Suppressor macrophage treated with lipopolysaccharide for 4 hours (primary cell): Measurements from ENCODE around the gene GRID2.
A peak's percentile ranks its signal among the peaks of the same experiment; 100 is the strongest.

ENCODE experiments used
- DNase-seq: peaks from one replicate; pipeline ENCODE4 v3.0.0-alpha.2; 2020

GRID2 gene

GRCh38 chr4:93722446-93722845 lies 1418.7 kb downstream of the GRID2 start:
- no peak for DNase-seq

DNA sequence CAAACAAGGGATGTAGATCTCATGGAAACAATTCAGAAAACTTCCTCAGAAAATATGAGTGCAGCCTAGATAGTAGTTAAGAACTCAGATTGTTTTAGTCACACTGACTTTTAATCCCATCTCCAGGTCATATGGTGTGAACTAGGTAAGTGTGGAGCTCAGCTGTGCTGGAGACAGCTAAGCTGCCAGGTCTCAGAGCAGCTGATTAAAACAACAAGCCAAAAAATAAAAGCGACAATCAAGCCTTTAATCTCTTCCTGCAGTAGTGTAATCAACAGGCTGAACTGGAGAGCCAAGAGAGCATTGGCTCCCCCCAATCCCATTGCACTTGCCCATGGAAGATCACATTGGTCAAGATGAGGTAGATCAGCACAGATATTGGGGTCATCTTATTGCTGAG lies 1426.5 kb downstream of the GRID2 start:
- no peak for DNase-seq

DNA sequence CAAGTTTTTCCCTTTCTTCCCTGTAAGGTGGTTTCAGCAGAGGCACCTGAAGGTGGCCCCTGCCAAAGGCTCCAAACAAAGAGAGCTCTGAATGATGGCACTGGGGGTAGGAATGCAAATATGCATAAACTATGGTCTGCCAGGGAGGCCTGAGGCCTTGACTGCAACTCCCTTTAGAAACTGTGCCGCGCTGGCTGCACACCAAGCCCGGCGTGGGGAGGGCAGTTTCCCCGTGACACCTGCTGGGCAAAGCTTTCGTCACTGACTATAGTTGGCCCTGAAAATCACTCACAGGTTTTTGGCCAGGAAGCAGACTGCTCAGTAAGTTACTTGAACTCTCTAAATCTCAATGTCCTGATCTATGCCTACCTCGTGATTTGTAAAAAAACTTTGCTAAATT lies 1427.0 kb downstream of the GRID2 start:
- DNase-seq, result no peak

- DNase-seq, result peak; percentile 38
These were observed 1427.7 kb downstream of the GRID2 start for GRCh38 chr4:93731456-93731855.

- DNase-seq, result no peak
These were observed 1428.7 kb downstream of the GRID2 start for GRCh38 chr4:93732509-93732908.

GRCh38 chr4:93740890-93741289 lies 1437.1 kb downstream of the GRID2 start:
- no peak for DNase-seq

DNA sequence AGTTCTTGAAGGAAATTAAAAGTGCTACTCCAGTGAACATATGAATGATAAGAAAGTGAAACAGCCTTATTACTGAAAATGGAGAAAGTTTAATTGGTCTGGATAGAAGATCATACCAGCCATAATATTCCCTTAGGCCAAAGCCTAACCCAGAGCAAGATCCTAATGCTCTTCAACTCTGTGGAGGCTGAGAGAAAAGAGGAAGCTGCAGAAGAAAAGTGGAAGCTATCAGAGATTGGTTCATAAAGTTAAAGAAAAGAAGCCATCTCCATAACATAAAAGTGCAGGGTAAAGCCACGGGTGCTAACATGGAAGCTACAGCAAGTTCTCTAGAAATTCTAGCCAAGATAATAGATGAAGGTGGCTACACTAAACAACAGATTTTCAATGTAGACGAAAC lies 1439.3 kb downstream of the GRID2 start:
- peak; percentile 21 for DNase-seq

- no peak for DNase-seq
These were observed 1439.9 kb downstream of the GRID2 start for GRCh38 chr4:93743635-93744034.

GRCh38 chr4:93744961-93745360 lies 1441.2 kb downstream of the GRID2 start:
- DNase-seq, result no peak

- no peak for DNase-seq
These were observed 1442.3 kb downstream of the GRID2 start for GRCh38 chr4:93746031-93746430.

DNA sequence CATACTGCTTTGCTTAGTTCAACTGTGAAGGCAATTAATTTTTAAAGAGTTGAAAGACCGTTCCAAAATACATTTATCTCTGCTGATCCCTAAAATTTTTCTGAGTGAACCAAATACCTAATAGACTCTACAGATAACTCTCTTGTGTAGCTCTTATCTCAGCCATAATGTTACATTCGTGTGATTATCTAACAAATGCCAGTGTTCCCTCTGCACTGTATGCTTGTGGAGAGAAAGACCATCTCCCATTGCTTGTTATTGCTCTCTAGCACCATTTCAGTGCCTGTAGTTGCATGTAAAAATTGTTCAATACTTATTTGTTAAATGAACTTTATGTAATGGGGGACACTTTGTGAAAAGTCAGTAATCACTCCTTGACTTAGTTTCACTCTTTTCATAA lies 1443.5 kb downstream of the GRID2 start:
- no peak for DNase-seq

GRCh38 chr4:93748373-93749291 lies 1444.9 kb downstream of the GRID2 start:
- no peak for DNase-seq

DNA sequence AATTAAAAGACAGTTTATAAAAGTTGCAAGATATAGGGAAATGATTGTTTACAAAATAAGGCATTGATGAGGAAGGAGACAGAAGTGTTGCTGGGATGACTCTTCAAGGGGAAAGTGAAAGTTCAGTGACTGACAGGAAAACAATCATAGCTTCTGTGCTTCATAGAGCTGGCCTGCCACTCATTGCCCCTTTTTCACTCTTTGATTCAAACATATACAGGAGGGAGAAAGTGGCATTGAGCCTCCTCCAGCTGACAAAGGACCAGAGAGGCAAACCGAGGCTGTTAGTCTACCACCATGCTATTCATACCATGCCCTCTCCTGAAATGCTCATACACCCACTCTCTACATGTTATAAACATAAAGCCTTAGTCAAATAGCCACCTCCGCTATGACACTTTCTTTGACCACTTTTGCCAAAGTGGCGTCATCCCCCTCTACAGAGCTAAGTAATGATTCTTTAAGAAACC lies 1445.6 kb downstream of the GRID2 start:
- peak; percentile 72 for DNase-seq

DNA sequence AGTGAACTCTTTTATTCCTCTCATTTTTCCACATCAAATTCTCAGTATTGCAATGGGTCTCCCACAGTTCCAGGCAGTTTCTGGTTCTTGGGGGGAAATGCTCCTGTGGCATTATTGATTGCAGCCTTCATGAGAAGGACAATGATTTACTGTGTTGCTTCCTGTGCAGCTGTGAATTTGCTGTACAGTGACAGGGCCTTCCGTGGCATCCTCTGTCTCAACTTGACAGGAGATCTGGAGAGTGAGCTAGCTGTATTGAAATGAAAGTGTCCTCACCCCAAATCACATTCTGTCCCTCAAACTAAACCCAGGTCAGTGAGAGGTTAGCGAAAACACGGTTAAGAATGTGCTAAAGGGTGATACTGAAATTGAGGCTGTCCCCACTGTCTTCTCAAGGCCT lies 1447.6 kb downstream of the GRID2 start:
- no peak for DNase-seq

DNA sequence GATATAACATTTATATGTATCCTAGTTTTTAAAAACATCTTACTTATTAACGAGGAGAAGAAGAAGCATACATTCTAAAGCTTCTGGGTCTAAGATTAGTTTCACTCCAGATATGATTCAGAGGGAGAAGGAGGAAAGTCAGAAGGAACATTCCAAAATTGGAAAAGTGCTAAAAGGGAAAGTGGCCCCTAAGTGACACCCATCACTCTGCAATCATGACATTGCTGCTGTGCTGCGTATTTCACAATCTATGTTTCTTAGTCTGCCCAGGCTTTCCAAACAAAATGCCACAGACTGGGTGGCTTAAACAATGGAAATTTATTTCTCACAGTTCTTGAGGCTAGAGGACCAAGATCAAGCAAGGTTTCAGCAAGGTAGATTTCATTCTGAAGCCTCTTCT lies 1452.3 kb downstream of the GRID2 start:
- DNase-seq, result peak; percentile 47

DNA sequence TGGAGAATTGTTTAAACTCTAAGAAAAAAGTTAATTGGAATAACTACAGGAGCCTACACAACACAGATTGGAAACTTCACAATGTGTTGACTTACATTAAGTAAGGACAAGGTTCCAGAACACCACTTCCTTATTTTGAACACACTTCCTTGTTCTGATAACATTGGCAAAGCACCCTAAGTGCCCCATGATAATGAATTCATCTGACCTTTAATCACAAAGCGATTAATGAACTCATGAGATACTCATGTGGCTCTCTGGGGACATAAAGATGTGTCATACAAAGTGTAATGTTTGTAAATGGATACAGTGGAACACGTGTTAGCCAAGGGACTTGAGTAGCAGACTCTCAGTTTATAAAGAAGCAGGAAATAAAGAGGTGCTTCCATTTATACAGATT lies 1455.7 kb downstream of the GRID2 start:
- DNase-seq, result peak; percentile 87

DNA sequence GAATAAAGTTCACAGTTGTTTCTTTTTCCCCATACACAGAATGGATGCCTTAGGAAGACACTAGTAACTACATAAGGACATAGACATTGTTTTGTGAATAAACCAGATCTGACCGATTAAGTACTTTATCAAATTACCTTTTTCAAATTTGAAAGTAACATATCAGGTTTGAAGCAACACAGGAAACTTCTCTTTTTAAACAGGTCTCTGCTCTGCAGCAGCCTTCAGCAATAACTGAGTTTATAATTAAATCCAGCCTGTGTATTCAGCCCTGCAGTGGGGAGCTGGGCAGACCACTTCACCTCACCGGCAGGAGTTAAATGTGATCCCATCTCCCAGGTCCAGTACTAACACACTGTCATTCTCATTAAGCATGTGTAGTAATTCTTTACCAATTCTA lies 1456.5 kb downstream of the GRID2 start:
- DNase-seq, result no peak

DNA sequence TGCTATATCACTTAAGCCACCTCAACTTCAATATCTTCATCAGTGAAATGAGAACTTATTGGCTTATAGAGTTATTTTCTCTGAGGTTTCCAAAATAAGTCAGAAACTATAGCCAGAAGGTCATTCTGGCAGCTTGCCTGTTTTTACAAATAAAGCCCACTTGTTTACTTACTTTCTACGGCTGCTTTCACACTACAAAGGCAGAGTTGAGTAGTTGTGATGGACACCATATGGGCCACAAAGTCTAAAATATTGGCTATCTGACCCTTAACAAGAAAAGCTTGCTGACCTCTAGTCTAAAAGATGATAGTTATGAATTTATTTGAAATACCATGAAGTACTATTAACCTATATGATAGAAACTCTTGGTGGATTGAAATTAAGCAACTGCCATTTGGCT lies 1457.5 kb downstream of the GRID2 start:
- no peak for DNase-seq

DNA sequence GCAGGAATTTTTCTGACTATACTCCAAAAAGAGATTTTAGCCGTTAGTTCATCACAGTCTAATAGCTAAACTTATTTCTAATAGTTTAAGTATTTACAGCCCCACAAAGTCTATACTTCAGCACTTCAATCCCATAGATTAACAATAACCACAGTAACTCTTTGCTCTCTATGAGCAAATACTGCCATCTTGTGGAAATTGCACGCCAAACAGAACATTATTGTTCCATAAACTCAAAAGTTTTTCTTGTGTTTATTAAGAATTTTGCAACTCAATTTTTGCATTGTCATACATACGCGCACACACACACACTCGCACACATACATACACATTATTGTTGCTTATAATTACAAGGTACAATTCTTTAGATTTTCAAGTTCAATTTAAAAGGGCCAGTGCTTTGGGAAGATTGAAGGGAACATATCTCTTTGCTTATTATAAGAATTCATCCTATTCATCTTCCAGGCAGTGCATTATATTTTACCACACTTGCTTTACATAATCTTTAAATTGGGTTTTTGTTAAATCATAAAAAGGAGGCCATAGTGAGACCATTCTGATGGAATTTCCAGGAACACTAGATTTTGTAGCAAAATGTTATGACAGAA lies 1461.0 kb downstream of the GRID2 start:
- DNase-seq, result peak; percentile 68

DNA sequence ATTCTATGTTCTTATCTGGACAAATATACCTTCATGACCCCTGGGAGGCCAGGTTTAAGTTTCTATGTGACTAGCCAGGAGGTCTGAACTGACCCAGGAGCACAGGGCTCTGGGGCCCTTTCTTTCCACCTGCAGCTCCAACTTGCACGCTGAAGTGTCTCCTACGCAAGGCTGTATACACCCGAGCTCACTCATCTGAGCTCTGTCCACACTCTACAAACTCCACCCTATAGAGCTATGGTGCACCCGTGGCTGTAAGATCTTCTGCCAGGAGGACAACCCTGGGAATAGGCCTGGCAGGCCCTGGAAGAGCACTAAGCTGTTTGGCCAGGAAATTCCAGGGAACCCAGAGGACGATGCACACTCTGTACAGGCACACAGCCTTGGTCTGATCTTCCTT lies 1464.2 kb downstream of the GRID2 start:
- DNase-seq, result no peak

DNA sequence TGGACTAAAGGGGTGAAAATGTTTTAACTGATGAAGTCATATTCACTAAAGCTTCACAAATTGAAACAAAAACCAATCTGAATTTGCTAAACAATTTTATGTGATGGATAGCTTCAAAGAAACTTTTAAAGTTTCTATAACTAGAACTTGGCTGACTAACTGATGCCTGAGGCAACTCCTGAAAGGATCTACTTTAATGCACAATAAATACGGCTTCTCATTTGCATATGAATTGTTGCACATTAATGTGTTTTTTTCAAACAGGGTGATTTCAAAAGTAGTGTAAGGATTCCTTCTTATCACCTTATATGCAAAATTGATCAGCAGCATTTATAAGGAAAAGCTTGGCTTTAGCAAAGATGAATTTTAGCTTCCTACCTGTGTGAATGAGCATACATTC lies 1466.4 kb downstream of the GRID2 start:
- DNase-seq, result no peak

DNA sequence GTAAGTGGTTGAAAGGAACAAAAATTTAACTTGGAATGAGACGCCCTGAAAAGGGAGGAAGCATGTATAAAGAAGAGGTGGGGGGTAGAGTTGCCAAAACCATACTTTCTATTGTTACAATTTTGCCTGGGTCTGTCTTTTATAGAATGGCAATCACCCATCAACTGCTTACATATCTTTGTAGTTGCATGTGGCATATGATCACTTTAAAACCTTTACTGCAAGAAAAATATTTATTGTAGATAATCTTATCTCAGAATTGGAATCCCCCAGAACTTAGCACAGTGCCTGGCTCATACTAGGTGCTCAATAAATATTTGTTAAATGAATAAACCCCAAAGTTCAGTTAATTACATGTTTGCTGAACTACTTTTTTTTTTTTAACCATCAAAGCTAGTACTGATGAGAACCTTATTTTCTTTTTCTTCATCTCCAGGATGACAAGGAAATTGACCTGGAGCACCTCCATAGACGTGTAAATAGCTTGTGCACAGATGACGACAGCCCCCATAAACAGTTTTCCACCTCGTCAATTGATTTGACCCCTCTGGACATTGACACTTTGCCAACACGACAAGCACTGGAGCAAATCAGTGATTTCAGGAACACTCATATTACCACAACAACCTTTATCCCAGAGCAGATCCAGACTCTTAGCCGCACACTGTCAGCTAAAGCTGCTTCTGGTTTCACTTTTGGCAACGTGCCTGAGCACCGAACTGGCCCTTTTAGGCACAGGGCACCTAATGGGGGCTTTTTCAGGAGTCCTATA lies 1468.1 kb downstream of the GRID2 start:
- DNase-seq, result no peak

GRCh38 chr4:93772858-93773257 lies 1469.1 kb downstream of the GRID2 start:
- no peak for DNase-seq

- DNase-seq, result no peak
These were observed 1471.8 kb downstream of the GRID2 start for GRCh38 chr4:93775551-93775950.
